Suprapubic skin (tissue), 3 donors: ENCODE results near the gene PDIA6.

Source experiments
- CTCF ChIP-seq, 2 donors: fragments of 200-600 bp in 1 of 2; fragments of 450-650 bp in 1 of 2; sonication (generic) in 1 of 2; IDR thresholded peaks; one replicate each; pipeline ENCODE4 v1.5.1; 2016 to 2019; ENCODE audit warnings: antibody characterized with exemption in 2 of 2, mild to moderate bottlenecking in 1 of 2, moderate library complexity in 1 of 2
- EP300 ChIP-seq: sonication (generic); formaldehyde crosslinking; IDR thresholded peaks from one replicate; pipeline ENCODE4 v1.6.1; 2017; ENCODE audit warnings: antibody characterized with exemption
- POLR2A ChIP-seq, 2 donors: fragments of 450-650 bp; IDR thresholded peaks; one replicate each; pipeline ENCODE4 v1.6.1; 2017; ENCODE audit warnings: antibody characterized with exemption in 2 of 2, mild to moderate bottlenecking in 2 of 2, moderate library complexity in 2 of 2

GRCh38 chr2:10814571-10815331 lies 2.2 kb upstream of the PDIA6 start:
- TF ChIP-seq CTCF (IDR thresholded peaks at IDR 0.05) (no peak), EP300 (no peak), POLR2A (IDR thresholded peaks at IDR 0.05) (no peak)
